ENCODE data around the gene GPM6B. TPM values are rescaled to one million over a fixed set of nuclear protein-coding genes. Genes with fewer than 3 reads are reported as not detected.

The GPM6B gene
- total and polyA plus RNA-seq, 2 of the 4 experiments (the other 2 are of a cell fraction), result 4.2 to 5.9 TPM

- dilution Hi-C loops (cut with HindIII; ENCODE audit: low sequenced_read_pairs, unreplicated experiment), result no loop called here
- Histone ChIP-seq H3K9ac (ENCODE audit: low read depth, low read length) (peak overlapping the region; percentile 98), H2AK5ac (ENCODE audit: low read depth, low read length) (0 out of 2 replicates have a peak overlapping the region, but pooled peaks have one; percentile 81), H4K91ac (ENCODE audit: insufficient read depth, low read depth, low read length) (peak overlapping the region; percentile 45; the same call in 1 of the 2 replicates), H3K9me3 (ENCODE audit: control insufficient read depth, insufficient read depth, low read length) (no peaks in the 10 kb centered on the region), H4K5ac (ENCODE audit: low read depth, low read length) (peak overlapping the region; percentile 95), H3K14ac (replicated peaks; ENCODE audit: low read depth, low read length) (peak overlapping the region; percentile 66; the same call in 1 of the 2 replicates), H3K4me2 (ENCODE audit: low read depth, low read length) (peak overlapping the region; percentile 100), H4K8ac (ENCODE audit: low read depth in 2 of 2, low read length in 2 of 2) (peak overlapping the region; percentile 72 to 90), H3K23ac (ENCODE audit: low read depth, low read length) (peak overlapping the region; percentile 85; the same call in 1 of the 2 replicates), H2BK120ac (ENCODE audit: low read depth, low read length) (no peak overlapping the region), H3K4me3 (ENCODE audit: insufficient read depth, low read depth, low read length) (peak overlapping the region; percentile 81), H2BK20ac (ENCODE audit: low read depth, low read length) (no peak overlapping the region), H3K56ac (ENCODE audit: extremely low read depth, insufficient read depth, low read length) (0 out of 2 replicates have a peak overlapping the region, but pooled peaks have one; percentile 6), H3K9me1 (ENCODE audit: insufficient read depth, low read length) (no peaks in the 10 kb centered on the region; the same call in 1 of the 2 replicates), H3K4ac (ENCODE audit: low read depth, low read length) (peak overlapping the region; percentile 89; the same call in 1 of the 2 replicates), H3K27me3 (ENCODE audit: control insufficient read depth, insufficient read depth, low read length) (no peaks in the 10 kb centered on the region), H2AFZ (replicated peaks; ENCODE audit: low read length, poor library complexity) (no peak overlapping the region), H2BK15ac (ENCODE audit: low read depth, low read length) (peak overlapping the region; percentile 73; the same call in 1 of the 3 replicates), H3K4me1 (ENCODE audit: control insufficient read depth, insufficient read depth, low read length) (no peaks in the 10 kb centered on the region), H2BK5ac (ENCODE audit: low read depth, low read length, poor library complexity, severe bottlenecking) (peak overlapping the region; percentile 78), H3K27ac (ENCODE audit: insufficient read depth, low read length) (peak overlapping the region; percentile 80), H3K36me3 (ENCODE audit: control insufficient read depth, insufficient read depth, low read length) (peaks cover 5% of the 10 kb centered on the region), H2AK9ac (replicated peaks; ENCODE audit: low read depth, low read length, poor library complexity) (no peak overlapping the region), H3K79me1 (ENCODE audit: low read depth in 1 of 2, low read length in 2 of 2) (peaks cover 16 to 38% of the 10 kb centered on the region in 2 experiments), H3K18ac (ENCODE audit: low read depth, low read length) (peak overlapping the region; percentile 28; the same call in 1 of the 2 replicates), H4K20me1 (ENCODE audit: insufficient read depth, low read length) (no peaks in the 10 kb centered on the region)
- ATAC-seq (ENCODE audit: low read depth) (no peak), DNase-seq (peak; percentile 23)
- in situ Hi-C loops (cut with MboI; ENCODE audit: low sequenced_read_pairs), result loop anchor here (25.0 kb wide), 1 partner anchor 771 kb away; no protein-coding TSS in a partner anchor
- intact Hi-C loops (cut with micrococcal nuclease), result loop anchor here (5.0 kb wide), 2 partner anchors 41 to 226 kb away; no protein-coding TSS in a partner anchor
- 42% methylated on average over 4 of the region's 4 CpGs; no CpG with 5 or more reads in 1 of the 2 experiments for WGBS, 2 experiments (ENCODE audit: extremely low coverage in 2 of 2, insufficient read length in 1 of 2)
- ChIA-PET CTCF (no interaction called here), POLR2A (ENCODE audit: unreplicated experiment) (no interaction called here)
- no TSS peak for BruUV-seq (replicated peaks)
- no peak; the same call in 1 of the 2 replicates for TF ChIP-seq POLR2A (IDR thresholded peaks at IDR 0.05; ENCODE audit: low read depth, low read length)
- no peak for TF ChIP-seq USF2 (IDR thresholded peaks at IDR 0.05; ENCODE audit: low read depth, low read length)
- TF ChIP-seq RFX5 (IDR thresholded peaks at IDR 0.05; ENCODE audit: low read depth, low read length), result no peak
- TF ChIP-seq RCOR1 (IDR thresholded peaks at IDR 0.05; ENCODE audit: insufficient replicate concordance, low read length), result no peak
- TF ChIP-seq CHD1 (IDR thresholded peaks at IDR 0.05; ENCODE audit: low read depth, low read length), result no peak
- no peak for TF ChIP-seq SMC3 (IDR thresholded peaks at IDR 0.05; ENCODE audit: low read depth, low read length)
- no peak for TF ChIP-seq CEBPB (IDR thresholded peaks at IDR 0.05; ENCODE audit: low read depth, low read length)
- TF ChIP-seq MAFK (IDR thresholded peaks at IDR 0.05; ENCODE audit: low read depth, low read length), result no peak
- no peak for TF ChIP-seq ELK1 (IDR thresholded peaks at IDR 0.05; ENCODE audit: borderline replicate concordance, low read depth, low read length)
- TF ChIP-seq CTCF (conservative IDR thresholded peaks at IDR 0.05; ENCODE audit: low read depth, low read length), result no peak
- TF ChIP-seq RAD21 (IDR thresholded peaks at IDR 0.05; ENCODE audit: low read length), result no peak
- no peak for TF ChIP-seq BHLHE40 (IDR thresholded peaks at IDR 0.05; ENCODE audit: low read depth, low read length)
- no peak for TF ChIP-seq MAZ (IDR thresholded peaks at IDR 0.05; ENCODE audit: borderline replicate concordance, low read depth, low read length)
- no peak for TF ChIP-seq FOS (IDR thresholded peaks at IDR 0.05; ENCODE audit: low read depth, low read length)
- TF ChIP-seq MXI1 (IDR thresholded peaks at IDR 0.05; ENCODE audit: borderline replicate concordance, low read depth, low read length), result no peak
- TF ChIP-seq NFE2L2 (IDR thresholded peaks at IDR 0.05; ENCODE audit: low read depth, low read length), result no peak
Observed at GRCh38 chrX:13733506-13733905, 83.4 kb downstream of the GPM6B start.

All from IMR-90 (cell line).